Parathyroid adenoma (tissue), 2 donors: ENCODE results near the gene CLMN.

ENCODE experiments used
- H2AFZ ChIP-seq: fragments of 300-600 bp; sonication (generic); one replicate; pipeline ENCODE4 v1.7.0; 2017; ENCODE audit warnings: antibody characterized with exemption, mild to moderate bottlenecking
- H3K27ac ChIP-seq: fragments of 300-600 bp; sonication (generic); one replicate; pipeline ENCODE4 v1.7.0; 2017
- H3K27me3 ChIP-seq: fragments of 300-600 bp; sonication (generic); one replicate; pipeline ENCODE4 v1.7.0; 2017; ENCODE audit warnings: low read length; ENCODE audit not compliant: control insufficient read depth, insufficient read depth
- H3K36me3 ChIP-seq: fragments of 300-600 bp; sonication (generic); one replicate; pipeline ENCODE4 v1.7.0; 2017; ENCODE audit warnings: low read length; ENCODE audit not compliant: control insufficient read depth, insufficient read depth
- H3K4me1 ChIP-seq: fragments of 300-600 bp; sonication (generic); one replicate; pipeline ENCODE4 v1.7.0; 2017; ENCODE audit warnings: control low read depth
- H3K4me2 ChIP-seq: fragments of 300-600 bp; sonication (generic); one replicate; pipeline ENCODE4 v1.7.0; 2017; ENCODE audit warnings: low read length
- H3K4me3 ChIP-seq: fragments of 300-600 bp; sonication (generic); one replicate; pipeline ENCODE4 v1.7.0; 2017; ENCODE audit warnings: low read depth, low read length
- H3K79me2 ChIP-seq: fragments of 300-600 bp; sonication (generic); one replicate; pipeline ENCODE4 v1.7.0; 2017; ENCODE audit warnings: control low read depth
- H3K9ac ChIP-seq: fragments of 300-600 bp; sonication (generic); one replicate; pipeline ENCODE4 v1.7.0; 2017; ENCODE audit warnings: mild to moderate bottlenecking
- H3K9me3 ChIP-seq: fragments of 300-600 bp; sonication (generic); one replicate; pipeline ENCODE4 v1.7.0; 2017; ENCODE audit warnings: low read length; ENCODE audit not compliant: control insufficient read depth
- CTCF ChIP-seq: fragments of 300-600 bp; sonication (generic); IDR thresholded peaks from one replicate; pipeline ENCODE4 v1.7.0; 2017; ENCODE audit warnings: antibody characterized with exemption, mild to moderate bottlenecking
- donor health status: primary hyperparathyroidism.

CLMN gene

GRCh38 chr14:95242870-95243269 lies 76.8 kb downstream of the CLMN start:
- Histone ChIP-seq H3K9me3 (no peaks in the 10 kb centered on the region), H3K9ac (no peak overlapping the region), H3K27ac (no peak overlapping the region), H3K4me2 (no peak overlapping the region), H2AFZ (no peak overlapping the region), H3K79me2 (no peaks in the 10 kb centered on the region), H3K36me3 (no peaks in the 10 kb centered on the region), H3K27me3 (no peaks in the 10 kb centered on the region), H3K4me3 (no peak overlapping the region), H3K4me1 (no peaks in the 10 kb centered on the region)
- TF ChIP-seq CTCF, result no peak

GRCh38 chr14:95240859-95241813 lies 78.6 kb downstream of the CLMN start:
- no peaks in the 10 kb centered on the region for H3K79me2 ChIP-seq
- no peaks in the 10 kb centered on the region for H3K4me1 ChIP-seq
- no peak for TF ChIP-seq CTCF
- H3K4me2 ChIP-seq, result no peak overlapping the region
- no peaks in the 10 kb centered on the region for H3K27me3 ChIP-seq
- no peak overlapping the region for H3K27ac ChIP-seq
- H3K9me3 ChIP-seq, result no peaks in the 10 kb centered on the region
- H2AFZ ChIP-seq, result no peak overlapping the region
- H3K4me3 ChIP-seq, result no peak overlapping the region
- no peaks in the 10 kb centered on the region for H3K36me3 ChIP-seq
- no peak overlapping the region for H3K9ac ChIP-seq

- Histone ChIP-seq H2AFZ (no peak overlapping the region), H3K4me1 (no peaks in the 10 kb centered on the region), H3K4me2 (no peak overlapping the region), H3K36me3 (no peaks in the 10 kb centered on the region), H3K79me2 (no peaks in the 10 kb centered on the region), H3K27ac (no peak overlapping the region), H3K27me3 (no peaks in the 10 kb centered on the region), H3K9me3 (no peaks in the 10 kb centered on the region), H3K4me3 (no peak overlapping the region), H3K9ac (no peak overlapping the region)
- TF ChIP-seq CTCF, result no peak
Observed at GRCh38 chr14:95238487-95239298, 81.0 kb downstream of the CLMN start.

- Histone ChIP-seq H3K4me3 (no peak overlapping the region), H2AFZ (no peak overlapping the region), H3K9me3 (no peaks in the 10 kb centered on the region), H3K9ac (no peak overlapping the region), H3K36me3 (no peaks in the 10 kb centered on the region), H3K27ac (no peak overlapping the region), H3K4me1 (no peaks in the 10 kb centered on the region), H3K79me2 (no peaks in the 10 kb centered on the region), H3K4me2 (no peak overlapping the region), H3K27me3 (no peaks in the 10 kb centered on the region)
- no peak for TF ChIP-seq CTCF
Observed at GRCh38 chr14:95237958-95238340, 81.8 kb downstream of the CLMN start.
